Stimulated activated CD4-positive, alpha-beta T cell treated with anti-CD3 and anti-CD28 coated beads, Interleukin-2, amount 100 ng/mL, for 4 hours (primary cell): Measurements from ENCODE around the gene PAPLN.
"Not testable (repeated sequence)": the region's sequence is repeated elsewhere in the genome, so short reads cannot be mapped to it uniquely, and the experiment has no call there.

Source experiments
- DNase-seq: peaks from one replicate; pipeline ENCODE4 v3.0.0-alpha.2; 2020; ENCODE audit warnings: low read depth

Gene PAPLN

GRCh38 chr14:73289729-73290128 lies 52.4 kb downstream of the PAPLN start:
- no peak for DNase-seq

GRCh38 chr14:73290279-73290678 lies 53.0 kb downstream of the PAPLN start:
- DNase-seq = no peak

- DNase-seq = no peak
Measured at GRCh38 chr14:73293782-73294781, 56.8 kb downstream of the PAPLN start.

- DNase-seq = peak; percentile 10
Measured at GRCh38 chr14:73295198-73295796, 58.0 kb downstream of the PAPLN start.

GRCh38 chr14:73305499-73305898 lies 68.2 kb downstream of the PAPLN start:
- DNase-seq = no peak

- no peak for DNase-seq
Measured at GRCh38 chr14:73307261-73307660, 70.0 kb downstream of the PAPLN start.

- DNase-seq = not testable (repeated sequence)
Measured at GRCh38 chr14:73309207-73309606, 71.9 kb downstream of the PAPLN start.

- no peak for DNase-seq
Measured at GRCh38 chr14:73311708-73312030, 74.4 kb downstream of the PAPLN start.

GRCh38 chr14:73312687-73313086 lies 75.4 kb downstream of the PAPLN start:
- DNase-seq = no peak

- no peak for DNase-seq
Measured at GRCh38 chr14:73313151-73313550, 75.8 kb downstream of the PAPLN start.

GRCh38 chr14:73323896-73324399 lies 86.6 kb downstream of the PAPLN start:
- DNase-seq = no peak
